ENCODE measurements around the gene TRAF3IP3. TPM values are rescaled to one million over a fixed set of nuclear protein-coding genes. Genes with fewer than 3 reads are reported as not detected.

Gene TRAF3IP3
- total and polyA plus RNA-seq, 2 donors from 2014 or later, result 3.6 to 16.4 TPM

GRCh38 chr1:209747580-209748262 is 8.1 kb upstream of the TRAF3IP3 start:
- Histone ChIP-seq H3K9me3 (ENCODE audit: control insufficient read depth in 2 of 3, insufficient read depth in 1 of 3, low read length in 3 of 3) (no peaks in the 10 kb centered on the region), H3K27me3 (ENCODE audit: control insufficient read depth, insufficient read depth, low read length) (no peaks in the 10 kb centered on the region), H3K9ac (ENCODE audit: low read length in 3 of 3) (peak overlapping the region in 2 of 3 donors; percentile 34 to 48), H3K4me1 (ENCODE audit: control insufficient read depth in 2 of 3, insufficient read depth in 2 of 3, low read depth in 1 of 3, low read length in 3 of 3) (peaks cover 0 to 15% (median 8%) of the 10 kb centered on the region in 3 donors), H3K4me3 (ENCODE audit: low read length in 3 of 3) (peak overlapping the region in 2 of 3 donors; percentile 3 to 48), H3K27ac (ENCODE audit: low read depth in 2 of 2, low read length in 2 of 2) (peak overlapping the region in 1 of 2 donors; percentile 25), H3K36me3 (ENCODE audit: control insufficient read depth in 2 of 3, insufficient read depth in 3 of 3, low read length in 3 of 3) (no peaks in the 10 kb centered on the region)
- DNase-seq, result peak; percentile 89 to 97 (median 92)
- FAIRE-seq, result peak; percentile 51
- peak; percentile 77 for TF ChIP-seq CTCF (IDR thresholded peaks at IDR 0.05; ENCODE audit: borderline replicate concordance, extremely low read depth, insufficient read depth)
- intact Hi-C loops (cut with DNase I), result no loop called here

- peaks cover 0 to 10% (median 8%) of the 10 kb centered on the region in 3 donors for H3K4me1 ChIP-seq (ENCODE audit: control insufficient read depth in 2 of 3, insufficient read depth in 2 of 3, low read depth in 1 of 3, low read length in 3 of 3)
- FAIRE-seq, result no peak
- H3K4me3 ChIP-seq (ENCODE audit: low read length in 3 of 3), result no peak overlapping the region
- H3K9ac ChIP-seq (ENCODE audit: low read length in 3 of 3), result no peak overlapping the region
- no peak overlapping the region for H3K27ac ChIP-seq (ENCODE audit: low read depth in 2 of 2, low read length in 2 of 2)
- no peak for DNase-seq
- TF ChIP-seq CTCF (IDR thresholded peaks at IDR 0.05; ENCODE audit: borderline replicate concordance, extremely low read depth, insufficient read depth), result peak; percentile 10
- no peaks in the 10 kb centered on the region for H3K9me3 ChIP-seq (ENCODE audit: control insufficient read depth in 2 of 3, insufficient read depth in 1 of 3, low read length in 3 of 3)
- intact Hi-C loops (cut with DNase I), result no loop called here
- no peaks in the 10 kb centered on the region for H3K27me3 ChIP-seq (ENCODE audit: control insufficient read depth, insufficient read depth, low read length)
- no peaks in the 10 kb centered on the region for H3K36me3 ChIP-seq (ENCODE audit: control insufficient read depth in 2 of 3, insufficient read depth in 3 of 3, low read length in 3 of 3)
Observed at GRCh38 chr1:209748620-209749019, 7.2 kb upstream of the TRAF3IP3 start.

GRCh38 chr1:209749205-209749604 is 6.6 kb upstream of the TRAF3IP3 start:
- intact Hi-C loops (cut with DNase I), result no loop called here
- FAIRE-seq, result no peak
- DNase-seq, result no peak
- H3K9me3 ChIP-seq (ENCODE audit: control insufficient read depth in 2 of 3, insufficient read depth in 1 of 3, low read length in 3 of 3), result no peaks in the 10 kb centered on the region
- TF ChIP-seq CTCF (IDR thresholded peaks at IDR 0.05; ENCODE audit: borderline replicate concordance, extremely low read depth, insufficient read depth), result no peak
- no peak overlapping the region for H3K9ac ChIP-seq (ENCODE audit: low read length in 3 of 3)
- no peaks in the 10 kb centered on the region for H3K27me3 ChIP-seq (ENCODE audit: control insufficient read depth, insufficient read depth, low read length)
- no peaks in the 10 kb centered on the region for H3K36me3 ChIP-seq (ENCODE audit: control insufficient read depth in 2 of 3, insufficient read depth in 3 of 3, low read length in 3 of 3)
- H3K4me1 ChIP-seq (ENCODE audit: control insufficient read depth in 2 of 3, insufficient read depth in 2 of 3, low read depth in 1 of 3, low read length in 3 of 3), result peaks cover 0 to 10% (median 8%) of the 10 kb centered on the region in 3 donors
- H3K4me3 ChIP-seq (ENCODE audit: low read length in 3 of 3), result no peak overlapping the region
- no peak overlapping the region for H3K27ac ChIP-seq (ENCODE audit: low read depth in 2 of 2, low read length in 2 of 2)
